BLaER1 (cell line): ENCODE data around the gene ALX4.

Experiments
- H3K27ac ChIP-seq: shearing (Covaris generic); formaldehyde crosslinking; 2 replicates; pipeline ENCODE4 v1.8.1; 2022
- H3K27me3 ChIP-seq: shearing (Covaris generic); formaldehyde crosslinking; 2 replicates; pipeline ENCODE4 v1.8.1; 2022
- H3K36me3 ChIP-seq: shearing (Covaris generic); formaldehyde crosslinking; 2 replicates; pipeline ENCODE4 v1.8.1; 2022
- H3K4me1 ChIP-seq: shearing (Covaris generic); formaldehyde crosslinking; 2 replicates; pipeline ENCODE4 v1.8.1; 2022
- H3K4me2 ChIP-seq: shearing (Covaris generic); formaldehyde crosslinking; 2 replicates; pipeline ENCODE4 v1.8.1; 2022
- H3K4me3 ChIP-seq: shearing (Covaris generic); formaldehyde crosslinking; 2 replicates; pipeline ENCODE4 v1.8.1; 2022
- H3K9ac ChIP-seq: shearing (Covaris generic); formaldehyde crosslinking; 2 replicates; pipeline ENCODE4 v1.8.1; 2022
- H3K9me3 ChIP-seq: shearing (Covaris generic); formaldehyde crosslinking; 2 replicates; pipeline ENCODE4 v1.8.1; 2022
- H4K20me1 ChIP-seq: shearing (Covaris generic); formaldehyde crosslinking; 2 replicates; pipeline ENCODE4 v1.8.1; 2022
- Cebpa-rat ChIP-seq: shearing (Covaris generic); IDR thresholded peaks from 2 replicates; pipeline ENCODE4 v1.8.1; 2022

ALX4 gene

DNA sequence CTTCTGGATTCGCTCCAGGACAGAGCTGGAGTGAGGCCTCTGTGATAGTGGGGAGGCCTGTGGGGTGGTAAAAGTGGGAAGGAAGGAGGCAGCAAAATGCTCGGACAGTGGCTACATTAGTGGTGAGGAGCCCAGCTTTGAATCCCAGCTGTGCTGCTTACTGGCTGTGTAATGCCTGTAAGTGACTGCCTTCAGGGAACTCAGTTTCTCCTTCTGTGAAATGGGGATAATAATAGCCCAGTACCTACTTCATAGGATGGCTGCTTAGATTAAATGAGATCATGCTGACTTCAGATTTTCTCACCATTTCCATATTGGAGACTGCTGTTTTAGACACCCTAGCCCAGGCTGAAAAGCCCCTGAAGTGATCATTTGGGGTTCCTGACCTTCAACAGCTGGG lies 8.4 kb upstream of the ALX4 start:
- no peak overlapping the region for H3K4me3 ChIP-seq
- H3K9me3 ChIP-seq: peaks cover 18% of the 10 kb centered on the region
- no peaks in the 10 kb centered on the region for H3K36me3 ChIP-seq
- H3K27ac ChIP-seq: no peak overlapping the region
- H3K4me1 ChIP-seq: no peaks in the 10 kb centered on the region
- H3K27me3 ChIP-seq: peaks cover 100% of the 10 kb centered on the region
- H3K4me2 ChIP-seq: no peak overlapping the region
- no peak for TF ChIP-seq Cebpa-rat
- H4K20me1 ChIP-seq: peaks cover 70% of the 10 kb centered on the region
- H3K9ac ChIP-seq: no peak overlapping the region

GRCh38 chr11:44316659-44317240 lies 6.8 kb upstream of the ALX4 start:
- H3K36me3 ChIP-seq: no peaks in the 10 kb centered on the region
- peaks cover 23% of the 10 kb centered on the region for H3K9me3 ChIP-seq
- H3K9ac ChIP-seq: no peak overlapping the region
- peaks cover 83% of the 10 kb centered on the region for H4K20me1 ChIP-seq
- no peak overlapping the region for H3K4me2 ChIP-seq
- no peak for TF ChIP-seq Cebpa-rat
- H3K4me3 ChIP-seq: 0 out of 2 replicates have a peak overlapping the region, but pooled peaks have one; percentile 22
- peaks cover 100% of the 10 kb centered on the region for H3K27me3 ChIP-seq
- no peak overlapping the region for H3K27ac ChIP-seq
- no peaks in the 10 kb centered on the region for H3K4me1 ChIP-seq

DNA sequence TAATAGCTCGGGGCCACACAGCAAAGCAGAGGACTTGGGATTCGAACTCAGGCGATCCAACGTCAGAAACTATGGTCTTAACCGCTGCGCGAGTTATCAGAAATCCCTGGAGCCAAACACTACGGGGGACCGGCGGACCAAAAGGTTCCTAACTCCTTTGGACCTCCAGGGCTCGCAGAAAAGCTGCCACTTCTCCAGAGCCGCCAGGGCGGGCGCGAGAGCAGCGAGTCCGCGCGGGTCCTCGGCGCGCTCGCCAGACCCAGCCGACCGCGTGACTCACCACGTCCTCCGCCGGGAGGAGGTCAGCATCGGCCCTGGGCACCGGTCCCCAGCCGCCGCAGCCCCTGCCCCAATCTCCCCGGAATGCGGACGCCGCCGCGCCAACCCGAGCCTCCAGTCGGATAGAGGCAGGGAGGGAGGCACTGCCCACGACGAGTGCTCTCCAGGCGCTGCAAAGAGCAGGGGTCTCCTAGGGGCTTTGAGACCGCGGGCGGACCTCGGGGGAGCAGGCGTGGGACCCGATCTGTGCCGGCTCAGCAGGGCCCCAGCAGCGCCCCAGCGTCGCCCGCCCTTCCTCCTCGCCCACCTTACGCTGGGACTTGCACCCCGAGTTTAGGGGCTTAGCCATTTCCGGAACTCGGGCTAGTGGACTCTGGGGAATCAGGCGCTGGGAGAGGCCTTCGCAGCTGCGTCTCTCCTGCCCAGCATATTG lies 6.2 kb upstream of the ALX4 start:
- Histone ChIP-seq H3K4me2 (no peak overlapping the region), H3K9ac (no peak overlapping the region), H3K27me3 (peaks cover 100% of the 10 kb centered on the region), H3K4me3 (peak overlapping the region; percentile 27; the same call in 1 of the 2 replicates), H4K20me1 (peaks cover 83% of the 10 kb centered on the region), H3K36me3 (no peaks in the 10 kb centered on the region), H3K4me1 (no peaks in the 10 kb centered on the region), H3K27ac (no peak overlapping the region), H3K9me3 (peaks cover 23% of the 10 kb centered on the region)
- no peak for TF ChIP-seq Cebpa-rat

DNA sequence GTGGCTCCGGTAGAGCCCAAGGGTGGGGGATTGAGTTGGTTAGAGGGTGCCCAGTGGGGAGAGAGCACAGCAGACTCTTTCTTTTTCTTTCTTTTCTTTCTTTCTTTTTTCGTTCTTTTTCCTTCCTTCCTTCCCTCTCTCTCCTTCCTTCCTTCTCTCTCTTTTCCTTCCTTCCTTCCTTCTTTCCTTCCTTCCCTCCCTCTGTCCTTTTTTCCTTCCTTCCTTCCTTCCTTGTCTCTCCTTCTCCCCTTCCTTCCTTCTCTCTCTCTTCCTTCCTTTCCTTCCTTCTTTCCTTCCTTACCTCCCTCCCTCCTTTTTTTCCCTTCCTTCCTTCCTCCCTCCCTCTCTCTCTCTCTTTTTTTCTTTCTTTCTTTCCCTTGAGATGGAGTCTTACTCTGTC lies 4.8 kb upstream of the ALX4 start:
- Histone ChIP-seq H4K20me1 (peaks cover 86% of the 10 kb centered on the region), H3K9me3 (peaks cover 23% of the 10 kb centered on the region), H3K27me3 (peaks cover 100% of the 10 kb centered on the region), H3K4me2 (no peak overlapping the region), H3K27ac (no peak overlapping the region), H3K36me3 (no peaks in the 10 kb centered on the region), H3K4me3 (no peak overlapping the region), H3K9ac (no peak overlapping the region), H3K4me1 (peaks cover 2% of the 10 kb centered on the region; the same call in 1 of the 2 replicates)
- no peak for TF ChIP-seq Cebpa-rat

DNA sequence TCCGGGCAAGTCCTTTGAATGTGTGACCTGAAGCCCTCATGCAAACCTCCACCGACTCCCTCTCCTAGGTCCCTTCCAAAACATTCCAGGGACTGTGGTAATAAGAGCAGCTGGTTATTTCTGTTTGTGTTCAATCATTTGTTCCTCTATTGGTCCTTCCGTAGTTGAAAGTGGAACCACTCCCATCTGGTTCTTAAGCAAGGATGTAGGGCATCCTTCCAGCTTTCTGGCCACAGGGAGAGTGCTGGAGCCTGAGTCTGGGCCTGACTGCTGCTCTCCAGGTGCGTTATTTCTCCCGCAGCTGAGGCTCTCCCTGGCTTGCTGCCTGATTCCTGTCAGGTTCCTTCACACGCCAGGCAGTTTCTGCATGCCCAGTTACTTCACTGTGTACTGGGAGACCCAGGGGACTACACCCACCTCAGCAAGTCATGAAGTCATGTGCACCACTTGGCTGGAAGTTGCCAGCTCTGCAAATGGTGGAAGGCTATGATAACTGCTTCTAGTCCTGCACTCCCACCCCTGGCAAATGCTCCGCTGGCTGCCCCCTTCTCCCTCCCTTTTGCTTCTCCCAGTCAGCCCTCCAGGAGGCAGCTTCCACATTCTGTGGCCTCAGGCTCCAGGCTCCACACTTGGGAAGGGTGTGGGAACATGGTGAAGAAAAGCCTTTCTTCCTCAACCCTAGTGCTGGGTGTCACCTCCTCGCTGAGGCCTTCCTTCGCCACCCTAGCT lies 4.0 kb upstream of the ALX4 start:
- H3K9ac ChIP-seq: no peak overlapping the region
- no peak for TF ChIP-seq Cebpa-rat
- H3K4me1 ChIP-seq: peaks cover 8% of the 10 kb centered on the region; the same call in 1 of the 2 replicates
- H3K27me3 ChIP-seq: peaks cover 100% of the 10 kb centered on the region
- no peak overlapping the region for H3K4me3 ChIP-seq
- H3K27ac ChIP-seq: no peak overlapping the region
- no peak overlapping the region for H3K4me2 ChIP-seq
- peaks cover 23% of the 10 kb centered on the region for H3K9me3 ChIP-seq
- no peaks in the 10 kb centered on the region for H3K36me3 ChIP-seq
- H4K20me1 ChIP-seq: peaks cover 84% of the 10 kb centered on the region

- H3K9ac ChIP-seq: no peak overlapping the region
- no peak overlapping the region for H3K27ac ChIP-seq
- H4K20me1 ChIP-seq: peaks cover 84% of the 10 kb centered on the region
- peaks cover 8% of the 10 kb centered on the region; the same call in 1 of the 2 replicates for H3K4me1 ChIP-seq
- H3K36me3 ChIP-seq: no peaks in the 10 kb centered on the region
- H3K4me2 ChIP-seq: no peak overlapping the region
- peaks cover 23% of the 10 kb centered on the region for H3K9me3 ChIP-seq
- peaks cover 100% of the 10 kb centered on the region for H3K27me3 ChIP-seq
- no peak for TF ChIP-seq Cebpa-rat
- H3K4me3 ChIP-seq: no peak overlapping the region
Measured at GRCh38 chr11:44312876-44313275, 2.9 kb upstream of the ALX4 start.

- H3K4me3 ChIP-seq: no peak overlapping the region
- peaks cover 100% of the 10 kb centered on the region for H3K27me3 ChIP-seq
- no peaks in the 10 kb centered on the region for H3K36me3 ChIP-seq
- peaks cover 8% of the 10 kb centered on the region; the same call in 1 of the 2 replicates for H3K4me1 ChIP-seq
- no peak overlapping the region for H3K27ac ChIP-seq
- H3K9ac ChIP-seq: no peak overlapping the region
- no peak for TF ChIP-seq Cebpa-rat
- H4K20me1 ChIP-seq: peaks cover 83% of the 10 kb centered on the region
- H3K4me2 ChIP-seq: no peak overlapping the region
- peaks cover 13% of the 10 kb centered on the region for H3K9me3 ChIP-seq
Measured at GRCh38 chr11:44311339-44312261, 1.7 kb upstream of the ALX4 start.

DNA sequence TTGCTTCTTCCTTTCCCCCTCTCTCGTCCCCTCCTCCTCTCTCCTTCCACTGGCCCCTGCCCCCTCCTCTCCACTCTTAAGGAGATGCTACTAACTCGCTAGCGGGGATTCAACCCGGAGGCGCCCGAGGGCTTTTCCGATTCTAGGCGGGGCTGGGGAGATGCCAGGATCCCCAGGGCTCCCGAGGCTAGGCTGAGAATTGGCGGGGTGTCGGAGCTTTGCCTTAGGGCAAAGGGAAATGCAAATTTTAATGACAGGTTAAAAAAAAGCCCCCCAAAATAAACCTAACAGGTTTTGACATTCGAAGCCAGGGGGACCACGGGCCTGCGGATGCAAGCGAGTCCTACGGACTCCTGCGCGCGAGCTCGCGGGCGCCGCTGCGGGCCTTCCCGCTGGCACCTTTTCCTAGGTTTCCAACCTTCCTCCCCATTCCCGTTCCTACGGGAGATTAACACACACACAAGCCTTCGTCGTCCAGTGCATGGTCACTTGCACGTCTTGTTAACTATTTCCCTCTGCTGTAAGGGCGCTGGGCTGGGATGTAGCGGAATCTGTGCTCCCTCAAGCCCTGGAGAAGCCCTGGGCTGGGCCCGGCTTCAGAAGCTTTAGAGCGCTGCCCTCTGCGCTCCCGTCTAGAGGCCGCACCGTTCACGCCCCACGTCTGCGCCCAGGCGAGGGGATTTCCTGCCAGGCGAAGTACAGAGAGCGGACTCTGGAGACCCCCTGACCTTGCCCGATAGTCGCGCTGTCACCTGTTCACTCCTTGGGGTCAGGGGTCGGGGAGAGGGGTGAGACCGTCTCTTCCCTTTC lies 729 bp upstream of the ALX4 start:
- Histone ChIP-seq H3K27ac (no peak overlapping the region), H3K9ac (no peak overlapping the region), H4K20me1 (peaks cover 84% of the 10 kb centered on the region), H3K4me3 (no peak overlapping the region), H3K27me3 (peaks cover 100% of the 10 kb centered on the region), H3K36me3 (no peaks in the 10 kb centered on the region), H3K4me1 (peaks cover 14% of the 10 kb centered on the region; the same call in 1 of the 2 replicates), H3K4me2 (no peak overlapping the region), H3K9me3 (0 out of 2 replicates have a peak, but pooled peaks cover 5% of the 10 kb centered on the region)
- no peak for TF ChIP-seq Cebpa-rat

DNA sequence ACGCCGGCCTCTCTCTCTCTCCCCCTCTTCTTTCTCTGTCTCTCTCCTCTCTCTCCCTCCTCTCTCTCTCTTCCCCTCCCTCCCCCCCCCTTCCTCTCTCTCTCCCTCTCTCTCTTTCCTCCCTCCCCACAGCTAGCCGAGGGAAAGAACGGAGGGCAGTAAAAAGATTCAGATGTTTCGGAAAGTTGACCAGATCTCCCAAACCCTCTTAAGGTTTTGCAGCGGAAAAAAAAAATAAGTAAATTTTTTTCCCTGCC lies 195 bp upstream of the ALX4 start:
- peaks cover 20% of the 10 kb centered on the region; the same call in 1 of the 2 replicates for H3K4me1 ChIP-seq
- H3K4me3 ChIP-seq: no peak overlapping the region
- H3K27me3 ChIP-seq: peaks cover 100% of the 10 kb centered on the region
- peaks cover 89% of the 10 kb centered on the region for H4K20me1 ChIP-seq
- H3K27ac ChIP-seq: no peak overlapping the region
- H3K9me3 ChIP-seq: 0 out of 2 replicates have a peak, but pooled peaks cover 5% of the 10 kb centered on the region
- no peak overlapping the region for H3K9ac ChIP-seq
- no peak for TF ChIP-seq Cebpa-rat
- H3K4me2 ChIP-seq: no peak overlapping the region
- H3K36me3 ChIP-seq: no peaks in the 10 kb centered on the region
